Spleen (tissue), 11 donors: ENCODE results near the gene C1QTNF1. TPM values are rescaled to one million over a fixed set of nuclear protein-coding genes. Genes with fewer than 3 reads are reported as not detected.

Experiments
- DNase-seq: peaks from one replicate; pipeline ENCODE4 v3.0.0-alpha.2; 2020
- H3K27ac ChIP-seq, 8 donors: fragments of 200-600 bp; sonication (generic) in 7 of 8; 1 replicate in 4 of 8; 2 replicates in 4 of 8; pipeline versions ENCODE4 v1.5.0 to v1.8.0; 2016 to 2021; ENCODE audit warnings: inconsistent platforms in 4 of 8, mild to moderate bottlenecking in 4 of 8, moderate library complexity in 1 of 8
- H3K27me3 ChIP-seq, 7 donors: fragments of 200-600 bp; sonication (generic) in 6 of 7; replicated peaks in 1 of 7; 1 replicate in 4 of 7; 2 replicates in 3 of 7; pipeline versions ENCODE4 v1.5.0 to v1.8.0; 2016 to 2021; ENCODE audit warnings: inconsistent platforms in 3 of 7, mild to moderate bottlenecking in 1 of 7
- H3K36me3 ChIP-seq, 6 donors: fragments of 200-600 bp; sonication (generic) in 5 of 6; 1 replicate in 4 of 6; 2 replicates in 2 of 6; pipeline versions ENCODE4 v1.5.0 to v1.8.0; 2016 to 2021; ENCODE audit warnings: inconsistent platforms in 2 of 6
- H3K4me1 ChIP-seq, 6 donors: fragments of 200-600 bp; sonication (generic) in 5 of 6; 1 replicate in 3 of 6; 2 replicates in 3 of 6; pipeline versions ENCODE4 v1.5.0 to v1.8.0; 2016 to 2021; ENCODE audit warnings: inconsistent platforms in 3 of 6
- H3K4me3 ChIP-seq, 8 donors: fragments of 200-600 bp; sonication (generic) in 7 of 8; 1 replicate in 4 of 8; 2 replicates in 4 of 8; pipeline versions ENCODE4 v1.5.0 to v1.8.0; 2016 to 2021; ENCODE audit warnings: inconsistent platforms in 4 of 8, mild to moderate bottlenecking in 4 of 8, moderate library complexity in 2 of 8
- H3K9me3 ChIP-seq, 8 donors: fragments of 200-600 bp; sonication (generic) in 7 of 8; 1 replicate in 4 of 8; 2 replicates in 4 of 8; pipeline versions ENCODE4 v1.5.0 to v1.8.0; 2016 to 2021; ENCODE audit warnings: inconsistent platforms in 4 of 8
- POLR2A ChIP-seq, 3 donors: fragments of 450-650 bp; IDR thresholded peaks; one replicate each; pipeline ENCODE4 v1.5.1; 2017; ENCODE audit warnings: antibody characterized with exemption in 3 of 3, mild to moderate bottlenecking in 1 of 3
- POLR2AphosphoS5 ChIP-seq, 3 donors: sonication (generic); formaldehyde crosslinking; IDR thresholded peaks; one replicate each; pipeline ENCODE4 v1.5.1; 2017; ENCODE audit warnings: antibody characterized with exemption in 3 of 3
- WGBS, 5 donors: extraction: QIAGEN DNeasy Blood & Tissue Kit in 3 of 5; methylation state at CpG; one replicate each; pipeline versions ENCODE4 v1.1.5 to v1.1.7; 2013 to 2018; 5-methylcytosine and 5-hydroxymethylcytosine counted together
- intact Hi-C: fragments of 100-400 bp; cut with DNase I; formaldehyde crosslinking; loops from one replicate; pipeline ENCODE4 v1.15.0; 2023; ENCODE audit warnings: low total_unique reads
- polyA plus RNA-seq, 3 donors: library from polyadenylated mRNA; stranded (reverse); fragments of 200-250 nt; gene quantifications; one replicate each; pipeline ENCODE4 v1.2.1, GENCODE V29; 2013
- total RNA-seq, 7 donors: library from RNA; depleted of rRNA in 3 of 7; stranded (reverse); fragments of >200 nt in 3 of 7; fragmentation: NEBNext Ultra II Directional in 4 of 7; extraction: Animal tissue kit (Norgen Biotek cat#: 25700) in 4 of 7; gene quantifications; one replicate each; pipeline versions ENCODE4 v1.1.0 to v1.2.1, GENCODE V29; 2016 to 2021
- TF ChIP-seq, protein P1 (sequence below), 11 experiments: fragments of 200-600 bp in 7 of 11; fragments of 450-650 bp in 4 of 11; sonication (generic) in 4 of 11; IDR thresholded peaks in 8 of 11; conservative IDR thresholded peaks in 3 of 11; 1 replicate in 7 of 11; 2 replicates in 4 of 11; pipeline versions ENCODE4 v1.4.0 to v1.8.0; 2016 to 2021; ENCODE audit warnings: antibody characterized with exemption in 11 of 11, inconsistent platforms in 4 of 11, mild to moderate bottlenecking in 1 of 11
- donor health status: healthy with polysubstance abuse.
- donor health status: DM: no; HTN: no; CAD: no; lungs with moderate emphysema.
- donor health status: DM: no; HTN: no; CAD: no.
- donor health status: Bipolar disorder and iron deficiency.
- donor health status: healthy.
- donor health status: DM: no; HTN: no; CAD: no.
- donor health status: DM: yes; HTN: yes; CAD: no.

C1QTNF1 gene
- total and polyA plus RNA-seq, 10 donors = 14.7 to 101 (median 44.4) TPM

- H3K4me3 ChIP-seq = no peak overlapping the region
- H3K27me3 ChIP-seq = no peaks in the 10 kb centered on the region
- H3K27ac ChIP-seq = peak overlapping the region; percentile 5 to 88 (median 74)
- H3K9me3 ChIP-seq = no peaks in the 10 kb centered on the region
- no peak for DNase-seq
- intact Hi-C loops = no loop called here
- peaks cover 0 to 81% (median 49%) of the 10 kb centered on the region in 6 donors for H3K4me1 ChIP-seq
- WGBS, 5 donors = 89 to 93% (median 90%) methylated on average over 17 of the region's 17 CpGs
- TF ChIP-seq, protein P1, sequence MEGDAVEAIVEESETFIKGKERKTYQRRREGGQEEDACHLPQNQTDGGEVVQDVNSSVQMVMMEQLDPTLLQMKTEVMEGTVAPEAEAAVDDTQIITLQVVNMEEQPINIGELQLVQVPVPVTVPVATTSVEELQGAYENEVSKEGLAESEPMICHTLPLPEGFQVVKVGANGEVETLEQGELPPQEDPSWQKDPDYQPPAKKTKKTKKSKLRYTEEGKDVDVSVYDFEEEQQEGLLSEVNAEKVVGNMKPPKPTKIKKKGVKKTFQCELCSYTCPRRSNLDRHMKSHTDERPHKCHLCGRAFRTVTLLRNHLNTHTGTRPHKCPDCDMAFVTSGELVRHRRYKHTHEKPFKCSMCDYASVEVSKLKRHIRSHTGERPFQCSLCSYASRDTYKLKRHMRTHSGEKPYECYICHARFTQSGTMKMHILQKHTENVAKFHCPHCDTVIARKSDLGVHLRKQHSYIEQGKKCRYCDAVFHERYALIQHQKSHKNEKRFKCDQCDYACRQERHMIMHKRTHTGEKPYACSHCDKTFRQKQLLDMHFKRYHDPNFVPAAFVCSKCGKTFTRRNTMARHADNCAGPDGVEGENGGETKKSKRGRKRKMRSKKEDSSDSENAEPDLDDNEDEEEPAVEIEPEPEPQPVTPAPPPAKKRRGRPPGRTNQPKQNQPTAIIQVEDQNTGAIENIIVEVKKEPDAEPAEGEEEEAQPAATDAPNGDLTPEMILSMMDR (IDR thresholded peaks at IDR 0.05 in 8 of 11, conservative IDR thresholded peaks at IDR 0.05 in 3 of 11) = no peak
- TF ChIP-seq POLR2A (IDR thresholded peaks at IDR 0.05) = no peak
- no peak for TF ChIP-seq POLR2AphosphoS5 (IDR thresholded peaks at IDR 0.05)
- peaks cover 0 to 96% (median 64%) of the 10 kb centered on the region in 6 donors for H3K36me3 ChIP-seq
Measured at GRCh38 chr17:78999056-78999768, 24.8 kb upstream of the C1QTNF1 start.

- TF ChIP-seq POLR2AphosphoS5 (IDR thresholded peaks at IDR 0.05) = no peak
- TF ChIP-seq, protein P1 (IDR thresholded peaks at IDR 0.05 in 8 of 11, conservative IDR thresholded peaks at IDR 0.05 in 3 of 11) = no peak
- TF ChIP-seq POLR2A (IDR thresholded peaks at IDR 0.05) = no peak
- intact Hi-C loops = no loop called here
Measured at GRCh38 chr17:78999947-79000395, 24.0 kb upstream of the C1QTNF1 start.

DNA sequence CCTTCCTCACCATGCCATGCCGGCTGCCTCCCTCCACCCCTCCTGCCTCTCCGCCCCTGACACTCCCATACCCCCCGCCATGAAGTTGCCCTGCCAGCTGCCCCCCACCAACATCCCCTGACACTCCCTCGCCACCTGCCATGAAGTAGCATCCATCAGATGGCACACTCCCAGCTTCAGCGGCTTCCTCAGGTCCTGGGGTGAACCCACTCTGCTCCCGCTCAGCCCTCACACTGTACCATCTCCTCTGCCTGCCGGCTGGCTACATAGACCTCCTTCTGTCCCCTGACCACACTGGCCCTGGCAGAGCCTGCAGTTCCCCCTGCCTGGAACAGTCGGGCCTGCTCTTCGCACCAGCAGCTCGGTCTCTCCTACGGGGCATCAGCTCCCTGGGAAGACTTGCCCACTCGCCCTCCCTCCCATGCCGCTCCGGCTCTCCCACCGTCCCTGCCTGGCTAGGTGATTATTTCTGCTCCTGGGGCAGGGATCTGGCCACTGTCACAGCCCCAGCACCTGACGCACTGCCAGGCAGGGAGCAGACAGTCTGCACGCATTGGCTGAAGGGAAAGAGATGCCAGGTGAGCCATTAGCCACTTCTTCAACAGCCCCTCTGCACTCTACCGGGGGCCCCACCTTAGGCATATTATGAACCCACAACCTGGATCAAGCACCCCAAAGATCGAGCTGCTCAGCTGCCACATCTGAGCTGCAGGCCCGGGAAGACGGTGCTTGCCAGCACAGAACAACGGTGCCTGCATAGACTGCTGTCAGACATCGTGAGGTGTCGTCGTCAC is 23.4 kb upstream of the C1QTNF1 start:
- 92 to 95% (median 94%) methylated on average over 20 to 25 of the region's 25 CpGs for WGBS, 5 donors
- Histone ChIP-seq H3K9me3 (no peaks in the 10 kb centered on the region), H3K27ac (no peak overlapping the region), H3K27me3 (no peaks in the 10 kb centered on the region), H3K4me3 (no peak overlapping the region), H3K36me3 (peaks cover 0 to 82% (median 50%) of the 10 kb centered on the region in 6 donors), H3K4me1 (peaks cover 3 to 74% (median 50%) of the 10 kb centered on the region in 6 donors)
- TF ChIP-seq POLR2AphosphoS5 (IDR thresholded peaks at IDR 0.05) = peak in 1 of 3 donors; percentile 10
- TF ChIP-seq POLR2A (IDR thresholded peaks at IDR 0.05) = no peak
- TF ChIP-seq, protein P1 (IDR thresholded peaks at IDR 0.05 in 8 of 11, conservative IDR thresholded peaks at IDR 0.05 in 3 of 11) = no peak
- intact Hi-C loops = no loop called here
- DNase-seq = no peak

More at GRCh38 chr17:78999947-79000395, 24.0 kb upstream of the C1QTNF1 start:
- 94 to 97% (median 95%) methylated on average over 12 of the region's 12 CpGs for WGBS, 5 donors
- peaks cover 0 to 73% (median 46%) of the 10 kb centered on the region in 6 donors for H3K4me1 ChIP-seq
- no peak overlapping the region for H3K4me3 ChIP-seq
- peaks cover 0 to 88% (median 56%) of the 10 kb centered on the region in 6 donors for H3K36me3 ChIP-seq
- no peaks in the 10 kb centered on the region for H3K27me3 ChIP-seq
- no peaks in the 10 kb centered on the region for H3K9me3 ChIP-seq
- H3K27ac ChIP-seq = no peak overlapping the region
- no peak for DNase-seq
